Measurements from ENCODE around the gene SLC37A2.
A peak's percentile ranks its signal among the peaks of the same experiment; 100 is the strongest.
"Not testable (repeated sequence)": the region's sequence is repeated elsewhere in the genome, so short reads cannot be mapped to it uniquely, and the experiment has no call there.

Gene SLC37A2

GRCh38 chr11:125062931-125063428, at the start of gene SLC37A2:
SLC37A2 (plus strand) TSS chr11:125063305; CDS start chr11:125063368, 63 bp downstream.
- DNase-seq: peak; percentile 24

GRCh38 chr11:125016413-125016812, 46.7 kb upstream of the SLC37A2 start:
- DNase-seq: no peak

GRCh38 chr11:125020342-125020741, 42.8 kb upstream of the SLC37A2 start:
- DNase-seq: no peak

- DNase-seq: no peak
Measured at GRCh38 chr11:125022551-125022950, 40.6 kb upstream of the SLC37A2 start.

- DNase-seq: no peak
Measured at GRCh38 chr11:125025968-125026367, 37.1 kb upstream of the SLC37A2 start.

GRCh38 chr11:125029431-125029830, 33.7 kb upstream of the SLC37A2 start:
- DNase-seq: not testable (repeated sequence)

GRCh38 chr11:125036933-125037332, 26.2 kb upstream of the SLC37A2 start:
- DNase-seq: no peak

- no peak for DNase-seq
Measured at GRCh38 chr11:125049164-125049792, 13.8 kb upstream of the SLC37A2 start.

- no peak for DNase-seq
Measured at GRCh38 chr11:125052047-125052446, 11.1 kb upstream of the SLC37A2 start.

- DNase-seq: no peak
Measured at GRCh38 chr11:125053167-125053566, 9.9 kb upstream of the SLC37A2 start.

GRCh38 chr11:125055107-125055715, 7.9 kb upstream of the SLC37A2 start:
- no peak for DNase-seq

GRCh38 chr11:125056111-125056510, 7.0 kb upstream of the SLC37A2 start:
- not testable (repeated sequence) for DNase-seq

GRCh38 chr11:125056931-125057692, 6.0 kb upstream of the SLC37A2 start:
- DNase-seq: no peak

GRCh38 chr11:125057693-125058016, 5.5 kb upstream of the SLC37A2 start:
- no peak for DNase-seq

- DNase-seq: no peak
Measured at GRCh38 chr11:125061281-125061680, 1.8 kb upstream of the SLC37A2 start.

GRCh38 chr11:125062218-125062930, 731 bp upstream of the SLC37A2 start:
- no peak for DNase-seq

GRCh38 chr11:125063429-125064043, 431 bp downstream of the SLC37A2 start:
- DNase-seq: no peak

- no peak for DNase-seq
Measured at GRCh38 chr11:125064070-125064469, 965 bp downstream of the SLC37A2 start.

GRCh38 chr11:125068368-125068767, 5.3 kb downstream of the SLC37A2 start:
- DNase-seq: no peak

- no peak for DNase-seq
Measured at GRCh38 chr11:125069008-125069407, 5.9 kb downstream of the SLC37A2 start.

- no peak for DNase-seq
Measured at GRCh38 chr11:125069796-125070195, 6.7 kb downstream of the SLC37A2 start.

GRCh38 chr11:125070699-125071254, 7.7 kb downstream of the SLC37A2 start:
- DNase-seq: no peak

- DNase-seq: no peak
Measured at GRCh38 chr11:125071435-125071834, 8.3 kb downstream of the SLC37A2 start.

Measured in stimulated activated CD4-positive, alpha-beta T cell treated with anti-CD3 and anti-CD28 coated beads, Interleukin-12 subunit alpha, Interleukin-12 subunit beta, amount 100 ng/mL, for 4 hours (primary cell).